SU-DHL-6 (cell line): ENCODE data around the gene TLR8.

Experiments used
- CTCF ChIP-seq: fragments of 200-600 bp; sonication (generic); IDR thresholded peaks from one replicate; pipeline ENCODE4 v1.5.1; 2017; ENCODE audit warnings: antibody characterized with exemption, mild to moderate bottlenecking, low read length, moderate library complexity; ENCODE audit not compliant: insufficient read depth, poor library complexity, severe bottlenecking
- EZH2phosphoT487 ChIP-seq: fragments of 200-600 bp; sonication (generic), shearing (Covaris generic); conservative IDR thresholded peaks from 2 replicates; pipeline ENCODE4 v1.6.1; 2018; ENCODE audit warnings: mild to moderate bottlenecking, antibody characterized with exemption, low read length, moderate library complexity, mixed read lengths

GRCh38 chrX:12867685-12868084, 38.7 kb upstream of the TLR8 start:
- no peak for TF ChIP-seq CTCF
- TF ChIP-seq EZH2phosphoT487, result no peak
